ENCODE measurements around the gene CACNB2. TPM values are rescaled to one million over a fixed set of nuclear protein-coding genes. Genes with fewer than 3 reads are reported as not detected.

Gene CACNB2
- total RNA-seq, 4 donors from 2014 or later = 73.5 to 108 (median 87.2) TPM

DNA sequence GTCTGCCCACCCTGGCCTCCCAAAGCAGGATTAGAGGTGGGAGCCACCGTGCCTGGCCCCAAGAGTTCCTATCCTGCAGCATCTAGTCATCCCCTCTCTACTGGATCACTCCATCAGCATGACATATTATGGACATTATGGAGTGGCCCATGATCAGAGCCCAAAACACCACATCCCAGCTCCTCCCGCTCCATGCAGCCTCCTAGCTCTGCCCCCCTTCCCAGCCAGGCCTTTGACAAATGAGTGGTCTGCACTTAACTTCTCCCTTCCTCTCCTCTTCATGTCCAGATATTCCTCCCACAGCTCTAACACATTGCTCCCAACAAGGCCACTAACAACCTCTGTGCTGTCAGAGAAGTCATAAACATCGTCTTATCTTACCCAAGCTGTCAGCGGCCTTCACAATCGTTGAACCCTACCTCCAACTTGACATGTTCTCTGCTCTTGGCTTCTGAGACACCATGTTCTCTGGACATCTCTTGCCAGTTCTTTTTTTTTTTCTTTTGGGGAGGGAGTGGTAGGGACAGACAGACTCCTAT is 323.5 kb downstream of the CACNB2 start:
- Histone ChIP-seq H3K9me3 (no peaks in the 10 kb centered on the region), H3K27ac (replicated peaks in 1 of 4) (no peak overlapping the region), H3K4me3 (no peak overlapping the region), H3K27me3 (no peaks in the 10 kb centered on the region), H3K36me3 (peaks cover 0 to 3% (median 0%) of the 10 kb centered on the region in 4 donors), H3K4me1 (peaks cover 7 to 46% (median 42%) of the 10 kb centered on the region in 4 donors)
- TF ChIP-seq POLR2AphosphoS5 (IDR thresholded peaks at IDR 0.05) = no peak
- TF ChIP-seq EP300 (IDR thresholded peaks at IDR 0.05) = no peak
- TF ChIP-seq, protein P1, sequence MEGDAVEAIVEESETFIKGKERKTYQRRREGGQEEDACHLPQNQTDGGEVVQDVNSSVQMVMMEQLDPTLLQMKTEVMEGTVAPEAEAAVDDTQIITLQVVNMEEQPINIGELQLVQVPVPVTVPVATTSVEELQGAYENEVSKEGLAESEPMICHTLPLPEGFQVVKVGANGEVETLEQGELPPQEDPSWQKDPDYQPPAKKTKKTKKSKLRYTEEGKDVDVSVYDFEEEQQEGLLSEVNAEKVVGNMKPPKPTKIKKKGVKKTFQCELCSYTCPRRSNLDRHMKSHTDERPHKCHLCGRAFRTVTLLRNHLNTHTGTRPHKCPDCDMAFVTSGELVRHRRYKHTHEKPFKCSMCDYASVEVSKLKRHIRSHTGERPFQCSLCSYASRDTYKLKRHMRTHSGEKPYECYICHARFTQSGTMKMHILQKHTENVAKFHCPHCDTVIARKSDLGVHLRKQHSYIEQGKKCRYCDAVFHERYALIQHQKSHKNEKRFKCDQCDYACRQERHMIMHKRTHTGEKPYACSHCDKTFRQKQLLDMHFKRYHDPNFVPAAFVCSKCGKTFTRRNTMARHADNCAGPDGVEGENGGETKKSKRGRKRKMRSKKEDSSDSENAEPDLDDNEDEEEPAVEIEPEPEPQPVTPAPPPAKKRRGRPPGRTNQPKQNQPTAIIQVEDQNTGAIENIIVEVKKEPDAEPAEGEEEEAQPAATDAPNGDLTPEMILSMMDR (IDR thresholded peaks at IDR 0.05) = no peak
- no peak for TF ChIP-seq POLR2A (IDR thresholded peaks at IDR 0.05; ENCODE audit: low read depth)
- DNase-seq (ENCODE audit: extremely low spot score) = no peak
- intact Hi-C loops (cut with DNase I) = no loop called here
- WGBS = 77% methylated on average over 5 of the region's 5 CpGs

DNA sequence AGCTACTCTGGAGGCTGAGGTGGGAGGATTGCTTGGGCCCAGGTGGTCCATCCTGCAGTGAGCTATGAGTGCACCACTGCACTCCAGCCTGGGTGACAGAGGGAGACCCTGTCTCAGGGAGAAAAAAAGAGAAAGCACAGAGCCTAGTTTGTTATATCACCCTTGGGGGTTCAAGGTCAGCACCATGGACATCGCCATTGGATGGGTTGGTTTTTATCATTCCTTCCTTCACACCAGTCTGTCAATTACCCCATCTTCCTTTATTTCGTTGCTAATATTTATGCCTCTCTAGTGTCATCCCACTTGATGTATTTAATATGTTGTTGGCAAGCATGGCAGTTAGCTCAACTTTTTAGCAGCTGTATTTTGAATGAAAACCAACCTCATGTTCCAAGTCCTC is 328.9 kb downstream of the CACNB2 start:
- intact Hi-C loops (cut with DNase I) = no loop called here
- no peak overlapping the region for H3K4me3 ChIP-seq
- H3K27me3 ChIP-seq = no peaks in the 10 kb centered on the region
- no peak overlapping the region for H3K27ac ChIP-seq (replicated peaks in 1 of 4)
- H3K36me3 ChIP-seq = no peaks in the 10 kb centered on the region
- H3K4me1 ChIP-seq = peaks cover 18 to 61% (median 55%) of the 10 kb centered on the region in 4 donors
- 62% methylated on average over 2 of the region's 2 CpGs for WGBS
- DNase-seq (ENCODE audit: extremely low spot score) = no peak
- H3K9me3 ChIP-seq = no peaks in the 10 kb centered on the region
- TF ChIP-seq, protein P1 (IDR thresholded peaks at IDR 0.05) = no peak
- TF ChIP-seq EP300 (IDR thresholded peaks at IDR 0.05) (no peak), POLR2A (IDR thresholded peaks at IDR 0.05; ENCODE audit: low read depth) (no peak), POLR2AphosphoS5 (IDR thresholded peaks at IDR 0.05) (no peak)

DNA sequence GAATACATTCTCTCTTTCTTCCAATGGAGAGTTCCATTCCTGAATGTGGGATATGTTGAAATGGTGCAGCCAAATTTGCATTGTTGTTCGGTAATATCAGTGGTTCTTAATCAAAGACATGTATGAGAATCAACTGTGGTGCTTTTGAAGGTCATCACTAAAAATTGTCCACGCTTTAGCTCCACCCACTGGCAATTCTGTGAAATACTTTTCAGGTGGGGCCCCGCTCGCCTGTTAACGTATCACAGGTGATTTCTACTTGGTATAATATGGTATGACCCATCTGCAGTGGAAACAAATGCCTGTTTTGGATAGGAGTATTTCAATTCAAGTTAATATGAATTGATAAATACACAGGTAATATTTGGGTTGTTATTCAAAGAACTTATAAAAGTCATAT is 332.8 kb downstream of the CACNB2 start:
- WGBS = 87% methylated on average over 5 of the region's 5 CpGs
- DNase-seq (ENCODE audit: extremely low spot score) = no peak
- TF ChIP-seq, protein P1 (IDR thresholded peaks at IDR 0.05) = peak in 1 of 3 experiments; percentile 17
- no peak for TF ChIP-seq POLR2A (IDR thresholded peaks at IDR 0.05; ENCODE audit: low read depth)
- Histone ChIP-seq H3K4me3 (no peak overlapping the region), H3K27ac (replicated peaks in 1 of 4) (peak overlapping the region; percentile 50 to 76 (median 69)), H3K36me3 (no peaks in the 10 kb centered on the region), H3K4me1 (peaks cover 20 to 55% (median 50%) of the 10 kb centered on the region in 4 donors), H3K27me3 (no peaks in the 10 kb centered on the region), H3K9me3 (no peaks in the 10 kb centered on the region)
- intact Hi-C loops (cut with DNase I) = no loop called here

DNA sequence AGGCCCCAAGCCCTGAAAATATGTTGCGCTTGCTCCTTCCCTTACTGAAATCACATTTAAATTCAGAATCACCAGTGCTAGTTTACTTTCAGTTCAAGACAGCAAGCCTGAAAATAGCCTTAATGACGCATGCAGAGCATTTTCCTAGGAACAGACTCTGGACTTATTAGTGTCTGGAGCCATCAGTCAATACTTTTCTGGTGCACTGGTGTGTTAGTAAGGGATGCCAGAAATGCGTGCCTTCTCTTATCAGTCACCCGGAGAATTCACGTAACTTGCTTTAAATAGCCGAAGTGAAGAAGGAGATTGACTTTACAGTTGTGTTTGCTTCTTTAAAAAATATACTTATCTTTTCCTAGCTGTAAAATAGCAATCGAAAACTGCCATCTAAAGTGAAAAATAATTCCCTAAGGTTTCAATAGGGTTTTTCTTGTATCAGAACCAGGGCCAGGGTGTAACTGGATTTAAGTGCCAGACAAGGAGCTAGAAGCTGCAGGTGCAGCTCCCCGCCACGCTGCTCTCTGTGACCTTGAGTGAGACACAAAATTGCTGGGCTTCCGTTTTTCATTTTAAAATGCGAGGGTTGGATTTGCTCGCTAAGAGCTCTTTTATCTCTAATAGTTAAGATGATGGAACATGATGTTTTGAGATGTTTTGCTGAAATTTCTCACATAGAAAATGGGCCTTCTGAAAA is 333.3 kb downstream of the CACNB2 start:
- intact Hi-C loops (cut with DNase I) = no loop called here
- H3K36me3 ChIP-seq = no peaks in the 10 kb centered on the region
- DNase-seq (ENCODE audit: extremely low spot score) = no peak
- peaks cover 20 to 56% (median 52%) of the 10 kb centered on the region in 4 donors for H3K4me1 ChIP-seq
- H3K27ac ChIP-seq (replicated peaks in 1 of 4) = peak overlapping the region; percentile 50 to 76 (median 69)
- 56% methylated on average over 12 of the region's 12 CpGs for WGBS
- H3K4me3 ChIP-seq = no peak overlapping the region
- H3K27me3 ChIP-seq = no peaks in the 10 kb centered on the region
- TF ChIP-seq EP300 (IDR thresholded peaks at IDR 0.05) (no peak), POLR2AphosphoS5 (IDR thresholded peaks at IDR 0.05) (peak; percentile 52 to 59)
- no peaks in the 10 kb centered on the region for H3K9me3 ChIP-seq

GRCh38 chr10:18474118-18474455 is 333.9 kb downstream of the CACNB2 start:
- Histone ChIP-seq H3K4me3 (no peak overlapping the region), H3K27me3 (no peaks in the 10 kb centered on the region), H3K36me3 (no peaks in the 10 kb centered on the region), H3K27ac (replicated peaks in 1 of 4) (peak overlapping the region; percentile 22 to 76 (median 69)), H3K4me1 (peaks cover 20 to 51% (median 49%) of the 10 kb centered on the region in 4 donors), H3K9me3 (no peaks in the 10 kb centered on the region)
- 87% methylated on average over 8 of the region's 8 CpGs for WGBS
- no peak for DNase-seq (ENCODE audit: extremely low spot score)
- intact Hi-C loops (cut with DNase I) = no loop called here
- TF ChIP-seq POLR2A (IDR thresholded peaks at IDR 0.05; ENCODE audit: low read depth) (no peak), POLR2AphosphoS5 (IDR thresholded peaks at IDR 0.05) (no peak), EP300 (IDR thresholded peaks at IDR 0.05) (no peak)
- TF ChIP-seq, protein P1 (IDR thresholded peaks at IDR 0.05) = no peak

All from esophagus muscularis mucosa (tissue), 4 donors.